MCF 10A (cell line): Measurements from ENCODE around the gene CKMT1B. TPM values are rescaled to one million over a fixed set of nuclear protein-coding genes. Genes with fewer than 3 reads are reported as not detected.
"Not testable (repeated sequence)": the region's sequence is repeated elsewhere in the genome, so short reads cannot be mapped to it uniquely, and the experiment has no call there.

Experiments
- BruUV-seq: library from RNA; stranded (reverse); fragments of 400-500 nt; replicated peaks from 2 replicates; lab custom pipeline; 2021; lab: Mats Ljungman, UMichigan
- CTCF ChIA-PET: fragments of 300-600 bp; sonication (Branson Sonifier 250); formaldehyde crosslinking; extraction: SDS; loops from one replicate; lab custom pipeline; 2021; ENCODE audit warnings: antibody characterized with exemption, inconsistent platforms; lab: Yijun Ruan, JAX
- POLR2A ChIA-PET: fragments of 300-600, 350-650 bp; sonication (Branson Sonifier 250); formaldehyde crosslinking; extraction: SDS; loops from one replicate; lab custom pipeline; 2020; ENCODE audit warnings: antibody characterized with exemption, inconsistent platforms; lab: Yijun Ruan, JAX
- DNase-seq: peaks from one replicate; pipeline ENCODE4 v3.0.0-alpha.2; 2018; ENCODE audit not compliant: unreplicated experiment
- H3K27ac Mint-ChIP-seq: one replicate; pipeline ENCODE4 v1.8.0; 2022; ENCODE audit warnings: mild to moderate bottlenecking, low read depth, mixed read lengths; ENCODE audit not compliant: unreplicated experiment
- H3K27me3 Mint-ChIP-seq: one replicate; pipeline ENCODE4 v1.8.0; 2022; ENCODE audit warnings: mixed read lengths; ENCODE audit not compliant: insufficient read depth, unreplicated experiment
- H3K36me3 Mint-ChIP-seq: one replicate; pipeline ENCODE4 v1.8.0; 2022; ENCODE audit warnings: mild to moderate bottlenecking, moderate library complexity, mixed read lengths; ENCODE audit not compliant: insufficient read depth, unreplicated experiment
- H3K4me1 Mint-ChIP-seq: one replicate; pipeline ENCODE4 v1.8.0; 2022; ENCODE audit warnings: mixed read lengths; ENCODE audit not compliant: insufficient read depth, unreplicated experiment
- H3K4me3 Mint-ChIP-seq: one replicate; pipeline ENCODE4 v1.8.0; 2022; ENCODE audit warnings: mild to moderate bottlenecking, moderate library complexity, mixed read lengths; ENCODE audit not compliant: unreplicated experiment
- H3K9me3 Mint-ChIP-seq: one replicate; pipeline ENCODE4 v1.8.0; 2022; ENCODE audit warnings: mixed read lengths; ENCODE audit not compliant: unreplicated experiment
- intact Hi-C: fragments of 100-400 bp; cut with micrococcal nuclease; formaldehyde crosslinking; loops from 2 replicates; pipeline ENCODE4 v1.14.1; 2022
- total RNA-seq: library from RNA; stranded (reverse); gene quantifications from 2 replicates; pipeline ENCODE4 v1.2.3, GENCODE V29; 2022

Gene CKMT1B
- total RNA-seq, 1 experiment from 2014 or later, result 19.0 TPM

DNA sequence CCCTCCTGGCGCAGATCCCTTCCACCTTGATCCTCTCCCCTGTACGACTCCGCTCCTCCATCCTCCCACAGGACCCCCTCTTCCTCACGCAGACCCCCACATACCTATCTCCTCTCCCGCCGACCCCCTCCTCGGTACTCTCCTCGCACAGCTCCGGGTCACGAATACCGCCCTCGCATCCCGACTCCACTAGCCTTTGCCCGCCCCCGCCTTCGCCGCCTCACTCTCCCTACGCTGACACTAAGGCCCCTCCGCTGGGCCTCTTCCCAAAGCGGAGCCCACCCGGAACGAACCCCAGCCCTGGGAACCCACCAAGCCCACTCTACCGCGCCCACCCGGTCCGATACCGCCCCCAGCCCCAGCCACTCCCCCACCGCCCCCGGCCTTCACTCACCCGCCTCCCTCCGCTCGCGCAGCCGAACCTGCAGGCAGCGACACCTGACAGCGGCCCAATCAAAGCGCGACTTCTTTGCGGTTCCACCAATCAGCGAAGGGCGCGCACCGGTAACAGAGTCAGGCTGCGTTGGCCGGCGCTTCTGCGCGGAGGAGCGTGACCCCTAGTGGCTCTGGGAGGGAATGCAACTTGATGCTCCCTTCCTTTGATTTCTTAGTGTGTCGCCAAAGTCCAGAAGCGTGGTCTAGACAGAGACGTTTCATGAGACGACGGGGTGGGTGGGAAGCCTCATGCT, 3.9 kb upstream of the CKMT1B start, which contains the start of gene PPIP5K1:
Gene PPIP5K1, minus strand, starts transcription at position 431 of the 689 bp plus-strand sequence. CDS start 5,704 bp downstream, outside the sequence.
- H3K9me3 Mint-ChIP-seq, DNase-seq, H3K4me1 Mint-ChIP-seq, H3K27me3 Mint-ChIP-seq, H3K4me3 Mint-ChIP-seq, H3K36me3 Mint-ChIP-seq, BruUV-seq, H3K27ac Mint-ChIP-seq, POLR2A ChIA-PET, intact Hi-C loops, CTCF ChIA-PET: not testable (repeated sequence)

DNA sequence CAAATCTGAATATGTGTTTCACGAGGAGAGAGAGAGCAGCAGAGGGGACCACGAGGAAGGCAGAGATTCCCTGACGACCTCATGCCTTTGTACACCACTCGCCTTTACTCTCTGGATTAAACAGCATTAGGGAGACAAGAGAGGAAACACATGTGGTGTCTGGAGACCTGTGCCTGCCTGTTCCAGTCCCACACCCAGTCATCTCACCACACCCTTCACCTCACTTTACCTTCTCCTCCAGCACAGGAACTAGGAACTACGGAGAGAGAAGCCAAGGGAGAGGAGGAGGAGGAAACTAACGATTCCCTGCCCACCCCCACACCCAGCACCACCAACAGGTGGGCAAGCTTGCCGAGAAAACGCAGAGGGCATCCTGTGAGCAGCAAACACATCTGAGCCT, 986 bp upstream of the CKMT1B start:
- CTCF ChIA-PET, H3K4me3 Mint-ChIP-seq, H3K36me3 Mint-ChIP-seq, POLR2A ChIA-PET, H3K4me1 Mint-ChIP-seq, H3K9me3 Mint-ChIP-seq, DNase-seq, H3K27me3 Mint-ChIP-seq, intact Hi-C loops, BruUV-seq, H3K27ac Mint-ChIP-seq: not testable (repeated sequence)

DNA sequence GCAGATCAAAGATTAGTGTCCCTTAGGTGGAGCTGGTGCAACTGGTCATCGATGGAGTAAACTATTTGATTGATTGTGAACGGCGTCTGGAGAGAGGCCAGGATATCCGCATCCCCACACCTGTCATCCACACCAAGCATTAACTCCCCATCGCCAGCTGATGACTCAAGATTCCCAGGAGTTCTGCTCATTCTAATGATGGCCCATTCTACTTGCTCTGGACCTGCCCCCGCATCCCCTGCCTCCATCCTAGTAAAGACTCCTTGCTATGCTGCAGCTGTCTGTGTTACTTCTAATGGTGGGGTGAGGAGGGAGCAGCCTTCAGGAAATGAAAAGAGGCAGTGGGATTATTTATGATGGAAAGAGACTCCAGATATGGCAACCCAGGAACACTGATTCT, 5.3 kb downstream of the CKMT1B start:
- BruUV-seq, H3K27me3 Mint-ChIP-seq, intact Hi-C loops, H3K9me3 Mint-ChIP-seq, H3K36me3 Mint-ChIP-seq, H3K27ac Mint-ChIP-seq, POLR2A ChIA-PET, H3K4me1 Mint-ChIP-seq, CTCF ChIA-PET, DNase-seq, H3K4me3 Mint-ChIP-seq: not testable (repeated sequence)

GRCh38 chr15:43600200-43600599, 6.4 kb downstream of the CKMT1B start:
- H3K4me3 Mint-ChIP-seq, intact Hi-C loops, H3K27ac Mint-ChIP-seq, H3K9me3 Mint-ChIP-seq, POLR2A ChIA-PET, H3K36me3 Mint-ChIP-seq, H3K4me1 Mint-ChIP-seq, CTCF ChIA-PET, DNase-seq, H3K27me3 Mint-ChIP-seq, BruUV-seq: not testable (repeated sequence)

DNA sequence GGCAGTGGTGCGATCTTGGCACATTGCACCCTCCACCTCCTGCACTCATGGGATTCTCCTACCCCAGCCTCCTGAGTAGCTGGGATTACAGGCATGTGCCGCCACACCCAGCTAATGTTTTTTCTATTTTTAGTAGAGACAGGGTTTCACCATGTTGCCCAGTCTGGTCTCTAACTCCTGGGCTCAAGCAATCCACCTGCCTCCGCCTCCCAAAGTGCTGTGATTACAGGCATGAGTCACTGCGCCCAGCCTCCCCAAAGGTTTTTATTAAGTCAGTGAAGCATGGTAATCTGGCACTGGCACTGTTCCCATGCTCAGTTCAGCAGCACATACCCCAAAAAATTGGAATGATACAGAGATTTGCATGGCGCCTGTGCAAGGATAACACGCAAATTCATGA, 8.4 kb downstream of the CKMT1B start:
- peak; percentile 79 for DNase-seq
- POLR2A ChIA-PET, result interaction anchor here (0.7 kb wide), 1 partner anchor 162 kb away, joined by 5 read pairs; no protein-coding TSS in a partner anchor
- H3K9me3 Mint-ChIP-seq, H3K27me3 Mint-ChIP-seq, intact Hi-C loops, H3K4me1 Mint-ChIP-seq, BruUV-seq, H3K27ac Mint-ChIP-seq, CTCF ChIA-PET, H3K4me3 Mint-ChIP-seq, H3K36me3 Mint-ChIP-seq: not testable (repeated sequence)

- not testable (repeated sequence) for BruUV-seq
These were observed 23.9 kb downstream of the CKMT1B start for GRCh38 chr15:43617750-43618149.

DNA sequence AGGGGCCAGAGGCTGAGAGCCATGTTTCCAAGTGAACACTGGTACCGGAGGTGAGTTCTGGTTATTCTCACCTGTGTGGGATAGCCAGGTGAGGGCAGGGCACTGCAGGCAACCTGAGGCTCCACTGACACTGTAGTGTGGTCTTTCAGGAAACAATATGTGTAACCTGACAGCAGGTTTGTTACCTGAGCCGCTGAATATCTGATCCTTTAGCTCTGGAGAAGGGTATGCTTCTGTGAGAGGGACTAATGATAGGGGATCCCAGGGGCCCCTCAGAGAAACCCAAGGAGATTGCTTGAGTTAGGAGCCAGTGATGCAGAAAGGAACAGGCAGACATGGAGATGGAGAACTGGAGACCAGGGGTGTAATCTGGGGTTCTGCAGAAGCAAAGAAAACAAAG, 24.9 kb downstream of the CKMT1B start, which contains the start of gene STRC:
Gene STRC, minus strand, starts transcription at position 101 of the 400 bp plus-strand sequence. Its CDS starts 78 bp downstream, at position 23.
- BruUV-seq, H3K27ac Mint-ChIP-seq, CTCF ChIA-PET, DNase-seq, H3K36me3 Mint-ChIP-seq, POLR2A ChIA-PET, H3K4me3 Mint-ChIP-seq, intact Hi-C loops, H3K9me3 Mint-ChIP-seq, H3K4me1 Mint-ChIP-seq: not testable (repeated sequence)
- peaks cover 11% of the 10 kb centered on the region for H3K27me3 Mint-ChIP-seq

More at GRCh38 chr15:43617750-43618149, 23.9 kb downstream of the CKMT1B start:
- H3K9me3 Mint-ChIP-seq, CTCF ChIA-PET, intact Hi-C loops, H3K4me3 Mint-ChIP-seq, POLR2A ChIA-PET, DNase-seq, H3K4me1 Mint-ChIP-seq, H3K27ac Mint-ChIP-seq, H3K36me3 Mint-ChIP-seq: not testable (repeated sequence)
- peaks cover 11% of the 10 kb centered on the region for H3K27me3 Mint-ChIP-seq

GRCh38 chr15:43622068-43622799, 28.4 kb downstream of the CKMT1B start:
- H3K4me3 Mint-ChIP-seq, DNase-seq, BruUV-seq, H3K9me3 Mint-ChIP-seq, intact Hi-C loops, H3K4me1 Mint-ChIP-seq, POLR2A ChIA-PET, H3K36me3 Mint-ChIP-seq, H3K27ac Mint-ChIP-seq: not testable (repeated sequence)
- CTCF ChIA-PET, result interaction anchor here (0.9 kb wide), 1 partner anchor 9 kb away, joined by 3 read pairs; no protein-coding TSS in a partner anchor
- H3K27me3 Mint-ChIP-seq, result peaks cover 11% of the 10 kb centered on the region
